KMS-11 (cell line): ENCODE results near the gene MAP2K7.
A peak's percentile ranks its signal among the peaks of the same experiment; 100 is the strongest.

Experiments used
- H2AFZ ChIP-seq: fragments of 200-600 bp; sonication (generic); 2 replicates; pipeline ENCODE4 v1.6.1; 2016; ENCODE audit warnings: antibody characterized with exemption, mixed run types, low read depth
- H3K27ac ChIP-seq: fragments of 200-600 bp; sonication (generic); 2 replicates; pipeline ENCODE4 v1.6.1; 2016; ENCODE audit warnings: mild to moderate bottlenecking, mixed run types
- H3K27me3 ChIP-seq: fragments of 200-600 bp; sonication (generic); 2 replicates; pipeline ENCODE4 v1.6.1; 2017; ENCODE audit warnings: mild to moderate bottlenecking, low read depth, mixed run types, moderate library complexity; ENCODE audit not compliant: insufficient read depth
- H3K36me3 ChIP-seq: fragments of 200-600 bp; sonication (generic); 2 replicates; pipeline ENCODE4 v1.6.1; 2017; ENCODE audit warnings: mild to moderate bottlenecking, mixed run types; ENCODE audit not compliant: insufficient read depth
- H3K4me1 ChIP-seq: fragments of 200-600 bp; sonication (generic); 2 replicates; pipeline ENCODE4 v1.6.1; 2016; ENCODE audit warnings: mild to moderate bottlenecking, low read depth, mixed run types; ENCODE audit not compliant: poor library complexity, severe bottlenecking
- H3K4me2 ChIP-seq: fragments of 200-600 bp; sonication (generic); 2 replicates; pipeline ENCODE4 v1.7.0; 2016; ENCODE audit warnings: mild to moderate bottlenecking, mixed run types
- H3K4me3 ChIP-seq: fragments of 200-600 bp; sonication (generic); IDR thresholded peaks from 2 replicates; pipeline ENCODE4 v1.6.1; 2017; ENCODE audit warnings: low read depth, low read length, mixed read lengths; ENCODE audit not compliant: insufficient read depth
- H3K79me2 ChIP-seq: fragments of 200-600 bp; sonication (generic); 2 replicates; pipeline ENCODE4 v1.6.1; 2016; ENCODE audit warnings: low read depth, mixed run types; ENCODE audit not compliant: insufficient read depth
- H3K9ac ChIP-seq: fragments of 200-600 bp; sonication (generic); 2 replicates; pipeline ENCODE4 v1.6.1; 2016; ENCODE audit warnings: mild to moderate bottlenecking, mixed run types
- H4K20me1 ChIP-seq: fragments of 200-600 bp; sonication (generic); 2 replicates; pipeline ENCODE4 v1.6.1; 2016; ENCODE audit warnings: mild to moderate bottlenecking, mixed run types; ENCODE audit not compliant: insufficient read depth
- CTCF ChIP-seq: fragments of 200-600 bp; sonication (generic); conservative IDR thresholded peaks from 2 replicates; pipeline ENCODE4 v1.6.1; 2017; ENCODE audit warnings: low read depth, mild to moderate bottlenecking, antibody characterized with exemption, low read length, moderate library complexity, mixed read lengths

The MAP2K7 gene

GRCh38 chr19:7903244-7904073, at the start of gene MAP2K7:
TSS of gene MAP2K7 (plus strand) at chr19:7903877. CDS start at chr19:7903945, 68 bp downstream.
- no peaks in the 10 kb centered on the region for H3K36me3 ChIP-seq
- H3K79me2 ChIP-seq: peaks cover 31% of the 10 kb centered on the region
- peak; percentile 56 for TF ChIP-seq CTCF
- peak within 1 kb of the TSS; percentile 89 for H3K4me2 ChIP-seq
- peaks cover 5% of the 10 kb centered on the region for H3K4me1 ChIP-seq
- H3K9ac ChIP-seq: peak within 1 kb of the TSS; percentile 73
- peak within 1 kb of the TSS; percentile 45 for H3K27ac ChIP-seq
- no peaks in the 10 kb centered on the region for H4K20me1 ChIP-seq
- no peak within 1 kb of the TSS for H3K4me3 ChIP-seq
- peak within 1 kb of the TSS; percentile 60 for H2AFZ ChIP-seq
- no peaks in the 10 kb centered on the region for H3K27me3 ChIP-seq

GRCh38 chr19:7855426-7856108, 48.1 kb upstream of the MAP2K7 start:
- no peak for TF ChIP-seq CTCF
- Histone ChIP-seq H3K79me2 (no peaks in the 10 kb centered on the region), H3K36me3 (no peaks in the 10 kb centered on the region), H3K27ac (no peak overlapping the region), H3K4me1 (peaks cover 4% of the 10 kb centered on the region), H3K4me3 (no peak overlapping the region), H3K9ac (no peak overlapping the region), H3K4me2 (no peak overlapping the region), H2AFZ (no peak overlapping the region), H3K27me3 (no peaks in the 10 kb centered on the region), H4K20me1 (no peaks in the 10 kb centered on the region)

GRCh38 chr19:7856109-7856591, 47.5 kb upstream of the MAP2K7 start:
- H3K4me1 ChIP-seq: peaks cover 4% of the 10 kb centered on the region
- no peak overlapping the region for H2AFZ ChIP-seq
- no peak overlapping the region for H3K4me3 ChIP-seq
- no peaks in the 10 kb centered on the region for H4K20me1 ChIP-seq
- H3K27ac ChIP-seq: no peak overlapping the region
- H3K9ac ChIP-seq: no peak overlapping the region
- H3K79me2 ChIP-seq: no peaks in the 10 kb centered on the region
- no peak for TF ChIP-seq CTCF
- no peaks in the 10 kb centered on the region for H3K36me3 ChIP-seq
- H3K4me2 ChIP-seq: no peak overlapping the region
- no peaks in the 10 kb centered on the region for H3K27me3 ChIP-seq

GRCh38 chr19:7856679-7857663, 46.7 kb upstream of the MAP2K7 start:
- H3K9ac ChIP-seq: no peak overlapping the region
- H3K4me2 ChIP-seq: no peak overlapping the region
- H4K20me1 ChIP-seq: no peaks in the 10 kb centered on the region
- no peak overlapping the region for H2AFZ ChIP-seq
- TF ChIP-seq CTCF: no peak
- H3K4me3 ChIP-seq: no peak overlapping the region
- H3K79me2 ChIP-seq: no peaks in the 10 kb centered on the region
- peaks cover 4% of the 10 kb centered on the region for H3K4me1 ChIP-seq
- no peak overlapping the region for H3K27ac ChIP-seq
- H3K27me3 ChIP-seq: no peaks in the 10 kb centered on the region
- no peaks in the 10 kb centered on the region for H3K36me3 ChIP-seq
